ENCODE measurements around the gene S100A2.

DNA sequence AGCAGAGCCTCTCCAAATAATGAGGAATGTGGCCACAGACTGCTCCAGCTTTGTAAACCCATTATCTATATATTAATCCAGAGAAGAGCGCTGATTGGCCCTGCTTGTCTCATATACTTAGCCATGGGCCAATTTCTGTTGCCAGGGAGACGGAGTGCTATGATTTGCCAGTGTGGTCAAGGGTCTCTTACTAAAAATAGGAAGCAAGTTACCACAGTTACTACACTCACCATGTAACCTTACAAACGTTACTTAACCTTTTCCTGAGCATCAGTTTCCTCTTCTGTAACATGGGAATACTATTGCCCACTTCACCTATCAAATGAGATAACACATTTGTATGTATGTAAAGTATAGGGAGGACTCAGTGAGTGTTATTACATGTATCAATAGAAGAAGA lies 7.7 kb upstream of the S100A2 start:
- no peak for TF ChIP-seq HDAC2 (IDR thresholded peaks at IDR 0.05; ENCODE audit: borderline replicate concordance in 1 of 2, low read depth in 2 of 2, low read length in 2 of 2)
- TF ChIP-seq POLR2A (IDR thresholded peaks at IDR 0.05; ENCODE audit: control extremely low read depth in 1 of 2, low read depth in 2 of 2, low read length in 2 of 2), result no peak
- no peak for TF ChIP-seq CTCF (IDR thresholded peaks at IDR 0.05; ENCODE audit: control extremely low read depth in 1 of 3, insufficient read depth in 1 of 3, low read depth in 1 of 3, low read length in 3 of 3)
- TF ChIP-seq, protein P1, sequence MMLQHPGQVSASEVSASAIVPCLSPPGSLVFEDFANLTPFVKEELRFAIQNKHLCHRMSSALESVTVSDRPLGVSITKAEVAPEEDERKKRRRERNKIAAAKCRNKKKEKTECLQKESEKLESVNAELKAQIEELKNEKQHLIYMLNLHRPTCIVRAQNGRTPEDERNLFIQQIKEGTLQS (IDR thresholded peaks at IDR 0.05; ENCODE audit: insufficient read depth, low read depth, low read length), result no peak
- TF ChIP-seq EZH2 (IDR thresholded peaks at IDR 0.05; ENCODE audit: low read depth, low read length, severe bottlenecking), result no peak
- no peak for TF ChIP-seq JUND (IDR thresholded peaks at IDR 0.05; ENCODE audit: low read length)
- TF ChIP-seq SRF (IDR thresholded peaks at IDR 0.05; ENCODE audit: low read depth, low read length), result no peak
- TF ChIP-seq SP2 (IDR thresholded peaks at IDR 0.05; ENCODE audit: low read length), result no peak
- no peak for TF ChIP-seq YY1 (IDR thresholded peaks at IDR 0.05; ENCODE audit: low read depth, low read length)
- TF ChIP-seq ZNF274 (IDR thresholded peaks at IDR 0.05; ENCODE audit: borderline replicate concordance, extremely low read depth, low read length), result no peak
- no peak for TF ChIP-seq HDAC6 (IDR thresholded peaks at IDR 0.05; ENCODE audit: low read depth, low read length)
- no peak for TF ChIP-seq MAX (IDR thresholded peaks at IDR 0.05)
- TF ChIP-seq GABPA (IDR thresholded peaks at IDR 0.05; ENCODE audit: borderline replicate concordance, insufficient read depth, low read length), result no peak
- TF ChIP-seq JUN (IDR thresholded peaks at IDR 0.05; ENCODE audit: low read depth, low read length), result no peak
